Sciatic nerve (tissue), 2 donors: Measurements from ENCODE around the gene TMPRSS3. TPM values are rescaled to one million over a fixed set of nuclear protein-coding genes. Genes with fewer than 3 reads are reported as not detected.

Experiments
- ATAC-seq: fragments of 200-7000 bp; cut with Tn5 transposase; one replicate; pipeline ENCODE4 v1.9.1; 2020; ENCODE audit warnings: mild to moderate bottlenecking, moderate library complexity
- DNase-seq: peaks from one replicate; pipeline ENCODE4 v3.0.0-alpha.2; 2020; ENCODE audit warnings: low spot score
- intact Hi-C: fragments of 100-400 bp; cut with DNase I; formaldehyde crosslinking; loops from one replicate; pipeline ENCODE4 v1.14.2; 2022
- total RNA-seq: library from RNA; stranded (reverse); fragmentation: NEBNext Ultra II Directional; extraction: Animal tissue kit (Norgen Biotek cat#: 25700); gene quantifications from one replicate; pipeline ENCODE4 v1.2.1, GENCODE V29; 2021
- donor health status: DM: no; HTN: no; CAD: no.
- donor health status: DM: no; HTN: no; CAD: no.

TMPRSS3 gene
- total RNA-seq, 1 donor from 2014 or later = not detected

GRCh38 chr21:42378418-42378817 lies 17.4 kb downstream of the TMPRSS3 start:
- intact Hi-C loops = no loop called here
- DNase-seq (no peak), ATAC-seq (no peak)

- ATAC-seq = no peak
- DNase-seq = no peak
- intact Hi-C loops = no loop called here
Measured at GRCh38 chr21:42377951-42378340, 17.9 kb downstream of the TMPRSS3 start.

GRCh38 chr21:42377211-42377950 lies 18.5 kb downstream of the TMPRSS3 start:
- DNase-seq (no peak), ATAC-seq (no peak)
- intact Hi-C loops = no loop called here

- ATAC-seq (no peak), DNase-seq (no peak)
- intact Hi-C loops = no loop called here
Measured at GRCh38 chr21:42376338-42376982, 19.4 kb downstream of the TMPRSS3 start.

GRCh38 chr21:42375966-42376337 lies 19.9 kb downstream of the TMPRSS3 start:
- DNase-seq = no peak
- intact Hi-C loops = no loop called here
- no peak for ATAC-seq

- no peak for ATAC-seq
- intact Hi-C loops = no loop called here
- DNase-seq = no peak
Measured at GRCh38 chr21:42375506-42375905, 20.3 kb downstream of the TMPRSS3 start.

- ATAC-seq (no peak), DNase-seq (no peak)
- intact Hi-C loops = no loop called here
Measured at GRCh38 chr21:42374864-42375499, 20.9 kb downstream of the TMPRSS3 start.

GRCh38 chr21:42374457-42374856 lies 21.4 kb downstream of the TMPRSS3 start:
- intact Hi-C loops = no loop called here
- no peak for DNase-seq
- ATAC-seq = no peak

GRCh38 chr21:42373908-42374455 lies 21.9 kb downstream of the TMPRSS3 start:
- DNase-seq = no peak
- intact Hi-C loops = no loop called here
- ATAC-seq = no peak

- ATAC-seq (no peak), DNase-seq (no peak)
- intact Hi-C loops = no loop called here
Measured at GRCh38 chr21:42373196-42373907, 22.5 kb downstream of the TMPRSS3 start.

- ATAC-seq = no peak
- intact Hi-C loops = no loop called here
Measured at GRCh38 chr21:42370894-42371654, 24.8 kb downstream of the TMPRSS3 start.

GRCh38 chr21:42369821-42370220 lies 26.0 kb downstream of the TMPRSS3 start:
- DNase-seq (no peak), ATAC-seq (no peak)
- intact Hi-C loops = no loop called here

More at GRCh38 chr21:42370894-42371654, 24.8 kb downstream of the TMPRSS3 start:
- DNase-seq = no peak

GRCh38 chr21:42367367-42368165 lies 28.3 kb downstream of the TMPRSS3 start:
- DNase-seq (no peak), ATAC-seq (no peak)
- intact Hi-C loops = no loop called here

GRCh38 chr21:42366292-42367010 lies 29.4 kb downstream of the TMPRSS3 start, which contains the start of gene TFF1:
TSS of gene TFF1 (minus strand) at chr21:42366535. CDS start at chr21:42366495, 40 bp downstream.
- ATAC-seq = no peak
- no peak for DNase-seq
- intact Hi-C loops = no loop called here

- ATAC-seq (no peak), DNase-seq (no peak)
- intact Hi-C loops = no loop called here
Measured at GRCh38 chr21:42365770-42366169, 30.1 kb downstream of the TMPRSS3 start.

- no peak for ATAC-seq
- no peak for DNase-seq
- intact Hi-C loops = no loop called here
Measured at GRCh38 chr21:42364304-42364865, 31.5 kb downstream of the TMPRSS3 start.

- no peak for ATAC-seq
- intact Hi-C loops = no loop called here
Measured at GRCh38 chr21:42363312-42363711, 32.5 kb downstream of the TMPRSS3 start.

More at GRCh38 chr21:42363312-42363711, 32.5 kb downstream of the TMPRSS3 start:
- no peak for DNase-seq
